Measurements from ENCODE around the gene QRFP.

The QRFP gene

DNA sequence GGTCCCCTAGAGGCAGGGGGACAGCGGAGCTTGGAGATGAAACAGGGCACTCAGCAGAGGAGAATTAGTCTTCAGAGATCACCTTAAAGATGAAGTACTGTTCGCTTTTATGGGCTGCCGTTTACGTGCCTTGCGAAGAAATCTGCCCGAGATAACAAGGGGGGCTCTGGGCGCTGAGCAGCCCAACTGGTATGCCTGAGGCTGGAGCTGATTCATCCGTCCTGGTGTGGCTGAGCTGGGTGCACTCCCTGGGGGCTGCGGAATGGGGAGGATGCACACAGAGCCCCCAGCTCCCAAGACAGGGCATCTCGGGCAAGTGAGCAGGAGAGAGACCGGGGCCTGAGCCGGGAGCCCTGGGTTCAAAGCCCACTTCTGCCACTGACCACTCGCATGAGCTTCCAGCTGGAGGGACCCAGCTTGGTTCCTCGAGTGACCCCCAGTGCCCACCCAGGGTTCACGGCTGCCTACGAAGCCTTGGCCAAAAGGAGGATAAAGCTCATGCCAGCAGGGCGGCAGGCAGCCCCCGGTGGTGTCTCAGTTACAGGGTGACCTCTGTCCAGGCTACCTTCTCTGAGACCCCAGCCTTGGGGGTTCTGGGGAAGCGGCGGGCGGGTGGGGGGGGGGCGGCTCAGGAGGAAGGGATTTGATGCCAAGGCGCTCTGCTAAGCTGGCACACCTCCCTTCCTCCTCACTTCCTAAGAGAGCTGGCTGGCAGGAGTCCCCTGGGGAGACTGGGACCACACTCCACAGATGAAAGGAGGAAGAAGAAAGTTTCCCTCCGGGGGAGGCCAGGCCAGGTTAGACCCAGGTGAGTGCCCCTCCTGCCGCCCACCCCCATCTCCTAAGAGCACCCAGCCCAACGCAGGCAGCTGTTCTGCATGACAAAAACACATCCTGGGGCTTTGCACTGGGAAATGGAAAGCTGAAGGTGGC, 36.8 kb upstream of the QRFP start:
- no peak for DNase-seq (ENCODE audit: low spot score)

DNA sequence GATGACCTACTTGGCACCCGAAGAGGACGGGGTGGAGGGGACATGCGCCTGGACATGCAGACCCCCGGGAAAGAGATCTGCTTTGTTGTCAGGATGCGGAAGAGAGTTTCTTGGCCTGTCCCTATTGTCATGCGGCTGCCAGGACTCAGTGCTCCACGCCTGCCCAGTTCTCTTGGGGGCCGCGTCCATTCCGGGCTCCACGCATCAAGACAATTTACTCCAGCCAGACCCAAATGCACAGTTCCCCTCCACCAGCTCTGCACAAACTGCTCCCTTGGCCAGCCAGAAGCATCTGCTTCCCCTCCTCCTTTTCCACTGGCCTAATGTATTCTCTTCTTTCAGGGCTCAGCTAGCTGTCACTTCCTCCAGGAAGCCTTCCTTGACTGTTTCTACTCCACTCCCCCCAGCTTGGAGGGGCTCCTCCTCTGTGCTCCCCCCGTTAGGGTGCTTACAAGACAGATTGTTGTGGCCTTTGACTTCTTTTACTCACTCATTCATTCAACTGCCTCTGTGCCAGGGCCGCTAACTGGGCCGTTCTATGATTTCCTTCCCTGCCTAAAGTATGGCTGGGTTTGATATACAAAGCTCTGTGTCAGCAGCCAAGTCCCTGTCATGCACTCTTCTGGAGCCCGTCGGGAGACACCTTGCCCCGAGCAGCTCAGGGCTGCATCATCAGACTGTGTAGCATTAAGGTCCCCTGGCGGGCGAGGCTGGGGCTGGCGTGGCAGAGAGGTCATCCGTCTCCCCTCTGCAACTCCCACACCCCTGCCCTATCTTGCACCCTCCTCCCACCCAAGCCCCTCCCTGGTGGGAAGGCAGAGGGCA, 35.9 kb upstream of the QRFP start:
- DNase-seq (ENCODE audit: low spot score): no peak

DNA sequence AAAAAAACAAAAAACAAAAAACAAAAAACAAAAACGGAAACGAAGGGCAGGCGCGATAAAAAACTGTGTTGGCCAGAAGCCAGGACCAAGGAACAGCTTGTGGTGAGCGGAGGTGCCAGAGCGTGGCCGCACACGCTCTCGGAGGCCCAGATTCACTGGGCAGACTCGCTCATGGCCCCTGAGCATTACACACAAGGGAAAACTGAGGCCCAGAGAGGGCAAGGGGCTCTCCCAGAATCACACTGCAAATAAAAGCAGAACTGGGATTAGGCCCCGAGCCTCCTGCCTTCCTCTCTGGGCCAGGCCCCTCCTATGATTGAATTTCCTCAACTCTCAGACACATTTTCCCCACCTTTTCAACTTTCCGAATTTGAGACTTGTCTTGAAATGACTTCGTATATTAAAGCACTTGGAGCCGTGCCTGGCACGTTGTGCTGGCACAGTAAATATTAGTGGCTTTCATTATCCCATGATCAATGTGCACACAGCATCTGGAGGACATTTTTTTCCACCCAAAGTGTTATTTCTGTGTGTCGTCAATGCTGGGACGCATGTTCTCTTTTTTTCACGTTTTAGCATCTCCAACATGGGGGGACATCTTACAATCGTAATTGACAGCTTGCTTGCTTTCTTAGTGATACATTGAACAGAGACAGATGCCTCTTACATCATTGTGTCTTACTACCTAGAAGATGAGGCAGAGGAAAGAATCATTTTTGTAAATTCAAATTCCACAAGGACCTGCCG, 35.1 kb upstream of the QRFP start:
- DNase-seq (ENCODE audit: low spot score): no peak

DNA sequence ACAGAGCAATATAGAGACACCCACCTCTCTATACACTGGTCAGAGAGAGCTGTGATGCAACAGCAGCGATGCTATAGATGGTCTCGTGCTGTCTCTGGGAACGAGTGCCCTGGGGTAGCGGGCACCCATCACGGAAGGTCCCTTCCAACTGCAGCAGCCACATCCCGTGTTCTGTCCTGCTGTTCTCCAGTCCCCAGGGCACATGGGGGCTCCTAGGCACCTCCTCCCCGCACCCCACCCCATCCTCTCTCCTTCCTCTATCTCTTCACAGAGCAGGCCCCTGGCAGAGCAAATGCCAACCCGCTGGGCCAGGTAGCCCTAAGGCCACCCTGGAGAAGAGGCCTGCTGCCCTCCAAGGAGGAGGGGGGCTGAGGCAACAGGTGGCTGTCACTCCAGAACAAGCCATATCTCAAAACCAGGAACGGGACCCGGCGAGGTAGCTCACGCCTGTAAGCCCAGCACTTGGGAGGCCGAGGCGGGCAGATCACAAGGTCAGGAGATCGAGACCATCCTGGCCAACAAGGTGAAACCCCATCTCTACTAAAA, 34.3 kb upstream of the QRFP start:
- no peak for DNase-seq (ENCODE audit: low spot score)

DNA sequence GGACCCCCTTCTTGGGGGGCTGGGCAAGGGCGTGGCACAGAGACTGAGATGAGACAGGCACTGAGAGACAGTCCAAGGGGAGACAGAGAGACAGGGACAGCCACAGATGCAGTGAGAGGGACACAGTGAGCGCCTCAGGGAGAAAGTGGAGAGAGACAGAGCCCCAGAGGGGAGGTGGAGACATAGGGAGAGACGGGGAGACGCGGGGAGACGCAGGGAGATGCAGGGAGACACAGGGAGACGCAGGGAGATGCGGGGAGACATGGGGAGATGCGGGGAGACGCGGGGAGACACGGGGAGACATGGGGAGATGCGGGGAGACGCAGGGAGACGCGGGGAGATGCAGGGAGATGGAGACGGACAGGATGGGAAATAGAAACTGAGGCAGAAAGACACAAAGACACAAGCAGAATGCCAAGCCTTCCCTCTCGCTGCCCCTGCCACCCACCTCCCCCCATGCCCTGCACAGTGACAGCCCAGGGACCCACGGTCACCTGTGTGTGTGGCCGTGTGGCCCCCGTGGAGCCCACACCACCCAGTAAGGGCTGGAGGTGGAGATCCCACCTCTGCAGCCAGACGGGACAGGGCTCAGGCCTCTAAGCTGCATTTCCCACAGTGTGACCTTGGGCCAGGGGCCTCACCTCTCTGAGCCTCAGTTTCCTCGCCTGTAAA, 33.7 kb upstream of the QRFP start:
- DNase-seq (ENCODE audit: low spot score): no peak

DNA sequence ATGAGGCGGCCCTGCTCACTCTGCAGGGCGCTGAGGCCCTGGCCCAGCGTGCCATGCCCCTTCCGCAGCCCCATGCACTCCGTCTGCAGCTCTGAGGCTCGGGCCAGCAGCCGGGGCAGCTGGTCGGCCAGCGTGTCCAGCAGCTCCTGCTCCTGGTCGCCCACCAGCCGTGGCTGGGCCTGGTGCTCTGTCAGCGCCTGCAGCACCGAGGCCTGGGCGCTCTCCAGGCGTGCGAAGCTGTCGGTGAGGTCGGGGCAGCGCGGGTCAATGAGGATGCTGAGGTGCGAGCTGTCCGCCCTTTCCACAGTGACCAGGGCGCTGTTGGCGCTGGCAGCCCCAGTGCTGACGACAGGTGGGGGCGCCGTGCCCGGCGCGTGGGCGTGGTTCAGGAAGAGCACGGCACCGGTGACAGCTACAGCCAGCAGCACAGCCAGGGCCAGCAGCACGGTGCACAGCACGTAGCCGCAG, 33.0 kb upstream of the QRFP start:
- no peak for DNase-seq (ENCODE audit: low spot score)

DNA sequence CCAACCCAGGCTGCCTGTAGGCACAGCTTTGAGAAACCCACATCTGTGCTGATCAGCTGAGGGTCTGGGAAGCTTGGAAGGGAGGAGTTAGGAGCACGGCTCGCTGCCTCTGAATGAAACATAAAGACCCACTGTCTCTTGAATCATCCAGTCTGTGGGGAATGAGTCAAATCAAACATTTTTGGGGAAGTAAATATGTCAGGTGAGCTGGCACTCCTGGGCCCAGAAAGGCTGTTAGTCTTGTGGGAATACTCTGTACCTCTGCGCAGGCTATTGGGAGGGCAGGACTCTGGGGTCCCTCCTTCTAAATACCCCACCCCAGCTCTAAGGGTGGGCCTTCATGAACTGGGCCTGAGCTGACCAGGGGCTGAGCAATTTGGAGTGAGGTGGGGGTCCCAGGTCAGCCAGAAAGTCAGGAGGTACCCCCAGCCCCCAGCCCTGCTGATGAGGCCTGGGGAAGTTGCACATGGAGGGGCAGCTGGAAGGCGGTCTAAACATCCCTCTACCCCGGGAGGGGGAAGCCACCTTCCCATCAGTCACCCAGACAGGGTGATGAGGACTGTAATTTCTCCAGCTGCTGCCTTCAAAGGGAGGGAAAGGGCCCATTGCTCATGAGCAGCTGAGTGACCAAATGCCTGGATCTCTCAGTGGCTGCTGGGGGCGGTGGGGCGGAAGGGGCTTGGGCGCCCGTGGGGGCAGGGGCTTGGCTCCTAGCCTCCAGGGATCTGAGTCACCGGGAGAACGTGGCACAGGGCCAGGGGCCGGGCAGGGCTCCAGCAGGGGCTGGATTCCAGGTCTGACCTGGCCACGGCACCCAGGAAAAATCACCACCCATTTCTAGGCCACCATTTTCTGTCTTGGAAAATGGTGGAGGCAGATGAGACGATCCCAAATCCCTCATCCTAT, 31.6 kb upstream of the QRFP start:
- DNase-seq (ENCODE audit: low spot score): no peak

DNA sequence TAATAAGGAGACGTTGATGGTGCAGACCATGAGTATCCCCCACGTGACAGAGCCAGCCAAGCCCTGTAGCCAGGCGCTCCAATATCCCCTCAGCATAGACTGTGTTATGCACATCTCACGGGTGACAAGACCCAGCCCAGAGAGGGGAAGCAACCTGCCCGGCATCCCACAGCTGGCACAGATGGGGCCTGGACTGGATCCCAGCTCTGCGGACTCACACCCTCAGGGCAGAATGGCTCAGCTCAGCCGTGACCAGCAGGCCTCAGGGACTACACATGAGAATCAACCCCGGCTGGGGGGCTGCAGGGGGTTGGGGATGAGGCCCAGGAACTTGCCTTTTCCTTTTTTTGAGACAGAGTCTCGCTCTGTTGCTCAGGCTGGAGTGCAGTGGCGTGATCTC, 30.7 kb upstream of the QRFP start:
- no peak for DNase-seq (ENCODE audit: low spot score)

DNA sequence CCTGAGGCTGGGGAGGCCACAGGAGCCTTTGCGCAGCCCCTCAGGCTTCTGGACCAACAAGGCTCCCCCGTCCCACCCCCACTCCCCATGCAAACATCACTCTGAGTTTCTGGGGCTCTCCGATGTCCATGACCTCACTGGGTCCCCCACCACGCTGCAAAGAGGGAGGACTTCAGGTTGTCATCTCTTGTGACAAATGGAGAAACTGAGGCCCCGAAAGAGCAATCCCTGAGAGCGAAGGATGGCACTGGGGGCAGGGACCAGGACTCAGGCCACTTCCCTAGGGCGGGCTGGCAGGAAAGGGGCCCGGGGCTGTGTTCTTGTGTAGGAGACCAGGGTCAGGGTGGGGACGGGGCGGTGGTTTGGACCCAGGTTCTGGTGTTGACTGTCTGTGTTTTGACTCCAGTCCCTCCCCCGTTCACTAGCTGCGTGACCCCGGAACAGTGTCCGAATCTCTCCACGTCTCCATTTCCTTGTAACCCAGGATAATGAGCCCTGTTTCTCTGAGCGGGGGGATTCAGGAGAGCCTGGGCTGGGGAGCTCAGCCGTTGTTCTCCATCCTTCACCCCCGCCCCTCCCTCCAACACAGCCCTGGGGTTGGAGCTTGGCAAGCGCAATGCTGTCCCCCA, 28.6 kb upstream of the QRFP start:
- no peak for DNase-seq (ENCODE audit: low spot score)

DNA sequence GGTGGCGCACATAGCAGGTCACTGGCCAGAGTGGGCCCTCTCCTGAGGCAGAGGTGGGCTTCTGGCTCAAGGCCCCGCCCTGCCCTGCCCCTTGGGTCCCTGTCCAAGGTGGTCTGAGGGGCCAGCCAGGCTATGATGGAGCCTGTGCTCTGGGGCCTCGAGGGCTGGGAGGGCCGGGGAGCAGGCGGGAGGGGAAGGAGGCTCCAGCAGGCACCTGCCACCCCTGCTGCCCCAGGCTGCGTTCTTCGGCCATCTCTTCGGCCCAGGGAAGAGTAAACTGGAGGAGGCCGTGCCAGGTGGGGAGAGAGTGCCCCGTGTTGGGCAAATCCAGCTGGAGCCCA, 27.8 kb upstream of the QRFP start:
- DNase-seq (ENCODE audit: low spot score): no peak

DNA sequence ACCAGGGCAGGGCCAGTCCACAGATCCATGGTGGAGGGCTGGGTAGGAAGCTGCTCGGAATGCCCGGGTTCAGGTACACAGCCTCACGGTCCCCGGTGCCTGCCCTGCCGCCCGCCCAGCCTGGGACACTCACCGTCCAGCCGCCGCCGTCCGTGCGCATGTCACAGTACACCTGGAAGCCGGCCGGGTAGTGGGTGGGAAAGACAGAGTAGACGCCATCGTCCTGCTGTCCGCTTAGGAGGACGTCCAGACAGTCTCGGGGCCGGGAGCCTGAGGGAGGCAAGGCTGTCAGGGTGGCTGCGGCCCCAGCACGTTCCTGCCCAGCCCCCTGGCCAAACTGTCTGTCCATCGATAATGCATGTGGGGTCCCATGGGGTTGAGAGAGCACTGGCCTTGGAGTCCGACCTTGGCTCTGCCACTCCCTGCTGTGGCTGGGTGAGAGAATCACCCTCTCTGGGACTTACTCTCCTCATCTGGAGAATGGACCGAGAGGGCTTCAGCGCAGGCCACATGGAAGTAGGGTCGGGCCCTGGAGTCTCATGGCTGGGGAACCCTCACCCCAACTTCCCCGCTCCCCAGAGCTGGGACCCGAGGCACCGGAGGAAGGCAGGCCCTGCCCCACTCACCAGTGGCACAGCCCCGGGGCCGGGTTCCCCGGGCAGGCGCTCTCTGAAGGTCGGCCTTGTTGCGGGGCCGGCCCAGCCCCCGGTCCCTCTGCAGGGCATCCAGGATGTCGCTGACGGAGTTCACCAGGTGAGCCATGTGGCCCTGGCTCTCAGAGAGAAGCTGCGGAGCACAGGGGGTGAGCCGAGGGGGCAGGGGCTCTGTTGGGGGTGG, 27.2 kb upstream of the QRFP start:
- no peak for DNase-seq (ENCODE audit: low spot score)

DNA sequence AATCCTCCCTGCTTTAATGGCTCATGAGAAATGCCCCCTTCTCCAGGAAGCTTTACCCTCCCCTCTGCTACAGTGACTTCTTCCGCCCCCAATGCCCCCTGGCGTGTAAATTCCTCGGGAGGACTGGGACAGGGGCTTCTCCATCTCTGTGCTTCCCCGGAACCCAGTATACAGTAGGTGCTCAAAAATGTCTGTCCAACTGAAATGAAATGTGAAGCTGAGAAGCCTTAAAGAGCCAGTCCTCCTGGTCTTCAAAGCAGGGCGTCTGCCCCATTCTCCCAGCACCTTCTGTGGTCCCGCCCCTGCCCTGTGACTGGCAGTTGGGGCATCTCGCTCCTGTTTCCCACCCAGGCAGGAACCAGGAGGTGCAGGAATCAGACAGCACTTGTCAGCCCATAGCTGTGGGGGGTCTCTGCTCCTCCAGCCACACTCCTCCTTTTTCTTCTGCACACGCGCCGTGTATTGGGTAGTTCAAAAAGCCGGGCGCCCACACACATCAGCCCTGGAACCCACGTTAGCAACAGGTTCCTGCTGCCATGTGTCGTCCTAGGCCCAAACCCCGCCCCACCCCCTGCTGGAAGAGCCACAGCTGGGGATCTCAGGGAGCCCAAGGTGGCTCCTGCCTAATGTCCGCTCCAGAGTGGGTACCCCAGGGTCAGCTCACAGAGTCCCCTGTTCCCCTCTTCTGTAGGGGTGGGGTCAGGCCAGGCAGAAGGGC, 26.4 kb upstream of the QRFP start:
- DNase-seq (ENCODE audit: low spot score): no peak

DNA sequence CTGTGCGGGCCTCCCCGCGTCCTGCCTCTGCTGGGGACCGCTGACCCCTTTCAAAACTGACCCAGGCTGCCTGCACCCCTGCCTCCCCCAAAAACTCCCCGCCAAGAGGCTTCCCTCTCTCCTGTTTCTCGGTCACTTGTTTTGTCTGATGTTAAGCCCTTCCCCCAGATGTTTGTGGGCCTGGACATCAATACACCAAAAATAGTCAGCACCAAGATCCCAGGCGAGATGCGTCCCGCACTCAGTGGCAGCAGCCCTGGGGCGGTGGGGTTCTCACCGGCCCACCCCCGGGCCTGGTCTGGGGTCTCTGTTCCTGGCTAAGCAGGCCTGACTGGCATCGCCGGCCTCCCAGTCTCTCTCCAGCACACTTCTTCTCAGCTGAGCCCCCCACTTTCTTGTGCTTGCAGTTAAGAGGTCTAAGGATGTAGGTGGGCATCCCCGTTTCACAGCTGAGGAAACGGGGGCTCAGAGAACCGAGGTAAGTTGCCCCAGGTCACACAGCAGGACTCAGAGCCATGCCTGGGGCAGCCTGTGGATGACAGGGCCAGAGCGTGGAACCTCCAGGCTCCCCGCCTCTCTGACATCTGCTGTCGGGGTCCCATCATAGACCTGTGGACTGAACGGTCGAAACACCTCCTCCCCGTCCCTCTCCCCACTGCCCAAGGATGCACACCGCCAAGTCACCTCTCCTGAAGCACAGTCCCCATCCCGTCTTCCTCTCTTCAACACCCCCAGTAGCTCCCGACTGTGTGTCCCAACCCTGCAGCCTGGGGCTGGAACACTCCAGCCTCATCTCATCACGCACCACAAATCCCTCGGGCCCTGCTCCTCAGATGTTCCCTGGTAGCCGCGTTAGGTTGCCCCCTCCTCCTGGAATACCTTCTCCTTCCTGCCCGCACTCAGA, 25.6 kb upstream of the QRFP start:
- DNase-seq (ENCODE audit: low spot score): no peak

DNA sequence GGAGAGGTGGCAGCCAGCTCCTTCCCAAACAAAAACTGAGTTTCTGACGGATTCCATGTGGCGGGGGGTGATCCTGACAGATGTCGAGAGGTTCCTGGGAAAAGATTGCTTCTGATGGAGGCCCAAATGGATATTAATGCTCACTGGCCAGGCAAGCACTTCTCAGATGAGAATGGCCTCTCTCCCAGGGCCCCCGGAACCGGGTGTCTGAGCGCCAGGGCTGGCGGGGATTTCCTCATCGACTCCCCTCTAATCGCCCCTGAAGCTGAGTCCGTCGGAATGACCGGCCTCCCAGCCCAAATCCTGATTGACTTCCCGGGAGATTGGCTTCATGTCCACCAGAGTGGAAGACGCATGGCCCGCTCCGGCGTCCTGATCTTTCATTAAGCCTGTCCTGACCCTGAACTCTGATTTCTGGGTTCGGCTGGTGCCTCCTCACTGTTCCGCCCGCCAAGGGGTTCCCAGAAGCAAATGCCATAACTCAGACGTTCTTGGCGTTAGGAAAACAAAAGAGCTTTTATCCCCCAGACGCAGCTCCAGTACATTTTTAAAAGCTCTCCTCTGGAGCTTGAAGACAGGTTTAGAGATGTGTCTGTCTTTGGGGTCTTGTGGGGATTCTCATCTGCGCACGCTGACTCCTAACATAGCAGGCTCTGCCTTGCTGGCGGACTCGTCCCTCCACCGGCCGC, 24.8 kb upstream of the QRFP start:
- DNase-seq (ENCODE audit: low spot score): no peak

DNA sequence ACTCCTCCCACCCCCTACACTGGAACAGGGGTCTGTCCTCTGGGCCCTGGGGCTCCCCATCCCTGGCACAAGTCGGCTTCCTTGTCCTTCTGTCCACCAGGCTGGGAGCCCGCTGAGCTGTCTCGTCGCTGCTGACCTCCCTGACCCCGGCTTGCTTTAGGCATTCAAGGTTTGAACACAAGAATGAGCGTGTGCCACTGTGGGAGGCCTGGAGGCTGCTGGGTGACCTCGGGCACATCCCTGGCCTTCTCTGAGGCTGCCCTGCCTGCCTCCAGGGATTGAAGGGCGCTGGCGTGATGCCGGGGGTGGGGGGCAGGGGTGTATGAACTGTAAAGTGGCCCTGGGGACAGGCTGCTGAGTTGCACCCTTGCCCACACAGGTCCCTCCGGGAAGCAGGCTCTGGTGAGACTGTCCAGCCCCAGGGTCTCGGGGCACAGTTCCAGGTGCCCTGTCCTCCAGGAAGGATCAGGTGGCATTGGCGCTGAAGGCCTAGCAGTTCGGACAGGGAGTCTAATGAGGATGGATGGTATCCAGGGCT, 24.2 kb upstream of the QRFP start:
- no peak for DNase-seq (ENCODE audit: low spot score)

DNA sequence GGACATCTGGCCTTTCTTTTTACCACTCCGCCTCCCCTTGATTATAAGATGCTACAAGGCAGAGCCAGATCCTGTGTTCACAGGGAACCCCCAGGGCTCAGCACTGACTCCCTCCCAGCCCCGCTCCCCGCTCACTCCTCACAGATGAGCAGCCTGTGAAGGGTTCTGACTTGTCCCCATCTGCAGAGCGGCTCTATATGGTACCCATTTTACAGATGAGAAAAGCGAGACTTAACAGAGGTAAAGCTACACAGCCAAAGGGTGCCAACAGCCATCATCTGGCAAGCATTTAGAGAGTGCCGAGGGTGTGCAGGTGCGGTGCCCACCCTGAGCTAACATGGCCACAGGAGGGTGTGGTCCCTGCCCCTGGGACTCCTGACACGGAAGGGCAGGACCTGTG, 23.6 kb upstream of the QRFP start:
- DNase-seq (ENCODE audit: low spot score): no peak
